Left renal pelvis (tissue), 4 donors: ENCODE measurements around the gene DAZAP1. TPM values are rescaled to one million over a fixed set of nuclear protein-coding genes. Genes with fewer than 3 reads are reported as not detected.

Experiments used
- DNase-seq, 4 donors: peaks; one replicate each; pipeline ENCODE4 v3.0.0-alpha.2; 2013; ENCODE audit warnings: low read depth in 4 of 4, low spot score in 3 of 4
- polyA plus RNA-seq, 4 donors: library from polyadenylated mRNA; unstranded; fragments of 120-200 nt; gene quantifications; one replicate each; pipeline ENCODE4 v1.2.1, GENCODE V29; 2013; ENCODE audit not compliant: insufficient read length in 4 of 4

The DAZAP1 gene
- polyA plus RNA-seq, 4 donors = 61.7 to 103 (median 80.9) TPM

GRCh38 chr19:1376415-1376805 lies 31.0 kb upstream of the DAZAP1 start:
- DNase-seq = no peak

- no peak for DNase-seq
Measured at GRCh38 chr19:1377176-1377964, 30.0 kb upstream of the DAZAP1 start.

GRCh38 chr19:1377965-1378785 lies 29.2 kb upstream of the DAZAP1 start:
- DNase-seq = no peak

- no peak for DNase-seq
Measured at GRCh38 chr19:1379126-1379905, 28.1 kb upstream of the DAZAP1 start.

- DNase-seq = no peak
Measured at GRCh38 chr19:1379961-1380489, 27.4 kb upstream of the DAZAP1 start.

- DNase-seq = no peak
Measured at GRCh38 chr19:1382250-1382649, 25.1 kb upstream of the DAZAP1 start.

GRCh38 chr19:1383017-1383311 lies 24.4 kb upstream of the DAZAP1 start:
- no peak for DNase-seq

GRCh38 chr19:1383312-1384084 lies 23.9 kb upstream of the DAZAP1 start, which contains the start of gene NDUFS7:
Gene NDUFS7, plus strand, starts transcription at chr19:1383907. Its CDS starts 20 bp downstream, at chr19:1383927.
- DNase-seq = peak; percentile 85 to 88 (median 86)

- no peak for DNase-seq
Measured at GRCh38 chr19:1384085-1384462, 23.3 kb upstream of the DAZAP1 start.

- no peak for DNase-seq
Measured at GRCh38 chr19:1384478-1385110, 22.8 kb upstream of the DAZAP1 start.

GRCh38 chr19:1385816-1386215 lies 21.6 kb upstream of the DAZAP1 start:
- DNase-seq = no peak

GRCh38 chr19:1386945-1387683 lies 20.3 kb upstream of the DAZAP1 start:
- DNase-seq = no peak

GRCh38 chr19:1387684-1388636 lies 19.4 kb upstream of the DAZAP1 start:
- no peak for DNase-seq

GRCh38 chr19:1388637-1389026 lies 18.8 kb upstream of the DAZAP1 start:
- DNase-seq = no peak

GRCh38 chr19:1389033-1389940 lies 18.1 kb upstream of the DAZAP1 start:
- DNase-seq = no peak

GRCh38 chr19:1390890-1391423 lies 16.4 kb upstream of the DAZAP1 start:
- no peak for DNase-seq

- DNase-seq = no peak
Measured at GRCh38 chr19:1392407-1392806, 15.0 kb upstream of the DAZAP1 start.
